ENCODE data around the gene NANOS2. TPM values are rescaled to one million over a fixed set of nuclear protein-coding genes. Genes with fewer than 3 reads are reported as not detected.
A peak's percentile ranks its signal among the peaks of the same experiment; 100 is the strongest.

The NANOS2 gene
- not detected for total RNA-seq

DNA sequence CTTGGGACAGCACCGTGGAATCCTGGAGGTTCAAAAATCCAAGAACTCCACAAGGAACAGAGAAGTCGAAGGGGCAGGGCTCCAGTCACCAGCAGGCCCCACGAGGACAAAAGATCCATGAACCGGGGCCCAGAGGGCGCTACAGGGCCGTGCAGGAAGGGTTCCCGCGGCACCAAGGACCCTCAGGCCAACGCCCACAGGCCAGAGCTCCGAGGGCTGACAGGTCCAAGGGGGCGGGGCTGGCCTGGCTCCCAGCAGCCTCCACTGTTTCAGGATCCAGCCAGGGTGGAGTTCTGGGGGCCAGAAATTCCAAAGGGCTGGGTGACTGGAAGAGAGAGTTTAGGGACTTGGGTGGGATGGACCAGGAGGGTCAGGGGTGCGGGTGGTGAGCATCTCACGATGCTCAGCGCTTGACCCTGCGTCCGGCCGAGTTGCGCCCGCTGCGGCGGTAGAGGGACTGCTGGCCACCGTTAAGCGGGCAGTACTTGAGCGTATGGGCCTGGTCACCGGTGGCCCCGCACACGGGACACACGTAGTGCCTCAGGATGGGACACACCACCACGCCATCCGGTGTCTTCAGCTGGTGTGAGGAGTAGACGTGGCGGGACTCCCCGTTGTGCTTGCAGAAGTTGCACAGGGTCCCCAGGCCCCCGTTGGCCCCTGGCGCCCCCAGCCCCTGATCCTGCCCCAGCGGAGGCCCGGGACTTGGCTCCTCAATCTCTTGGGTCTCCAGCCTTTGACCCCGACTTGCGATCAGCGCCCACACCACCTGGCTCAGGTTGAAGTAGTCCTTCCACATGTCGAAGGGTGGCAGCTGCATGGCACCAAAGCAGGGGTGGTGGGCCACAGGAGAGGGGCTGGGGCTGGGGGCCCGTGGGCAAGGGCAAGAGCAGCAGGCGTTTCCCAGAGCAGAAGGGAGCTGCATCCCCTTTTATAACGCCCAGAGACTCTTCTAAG lies at the start of gene NANOS2:
TSS of gene NANOS2 (minus strand) at position 905 of the 957 bp plus-strand sequence. CDS start at position 820, 85 bp downstream.
- no peaks in the 10 kb centered on the region for H3K27me3 ChIP-seq
- intact Hi-C loops (cut with DNase I) = no loop called here
- no peaks in the 10 kb centered on the region for H3K4me1 ChIP-seq
- TF ChIP-seq, protein P1, sequence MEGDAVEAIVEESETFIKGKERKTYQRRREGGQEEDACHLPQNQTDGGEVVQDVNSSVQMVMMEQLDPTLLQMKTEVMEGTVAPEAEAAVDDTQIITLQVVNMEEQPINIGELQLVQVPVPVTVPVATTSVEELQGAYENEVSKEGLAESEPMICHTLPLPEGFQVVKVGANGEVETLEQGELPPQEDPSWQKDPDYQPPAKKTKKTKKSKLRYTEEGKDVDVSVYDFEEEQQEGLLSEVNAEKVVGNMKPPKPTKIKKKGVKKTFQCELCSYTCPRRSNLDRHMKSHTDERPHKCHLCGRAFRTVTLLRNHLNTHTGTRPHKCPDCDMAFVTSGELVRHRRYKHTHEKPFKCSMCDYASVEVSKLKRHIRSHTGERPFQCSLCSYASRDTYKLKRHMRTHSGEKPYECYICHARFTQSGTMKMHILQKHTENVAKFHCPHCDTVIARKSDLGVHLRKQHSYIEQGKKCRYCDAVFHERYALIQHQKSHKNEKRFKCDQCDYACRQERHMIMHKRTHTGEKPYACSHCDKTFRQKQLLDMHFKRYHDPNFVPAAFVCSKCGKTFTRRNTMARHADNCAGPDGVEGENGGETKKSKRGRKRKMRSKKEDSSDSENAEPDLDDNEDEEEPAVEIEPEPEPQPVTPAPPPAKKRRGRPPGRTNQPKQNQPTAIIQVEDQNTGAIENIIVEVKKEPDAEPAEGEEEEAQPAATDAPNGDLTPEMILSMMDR (IDR thresholded peaks at IDR 0.05) = no peak
- no peak for TF ChIP-seq POLR2A (IDR thresholded peaks at IDR 0.05)
- no peak for DNase-seq
- no peak within 1 kb of the TSS for H3K27ac ChIP-seq
- WGBS, 2 donors = 55 to 58% methylated on average over 27 to 41 of the region's 44 CpGs
- H3K36me3 ChIP-seq = no peaks in the 10 kb centered on the region
- no peak within 1 kb of the TSS for H3K4me3 ChIP-seq (replicated peaks in 1 of 3)
- H3K9me3 ChIP-seq = no peaks in the 10 kb centered on the region

DNA sequence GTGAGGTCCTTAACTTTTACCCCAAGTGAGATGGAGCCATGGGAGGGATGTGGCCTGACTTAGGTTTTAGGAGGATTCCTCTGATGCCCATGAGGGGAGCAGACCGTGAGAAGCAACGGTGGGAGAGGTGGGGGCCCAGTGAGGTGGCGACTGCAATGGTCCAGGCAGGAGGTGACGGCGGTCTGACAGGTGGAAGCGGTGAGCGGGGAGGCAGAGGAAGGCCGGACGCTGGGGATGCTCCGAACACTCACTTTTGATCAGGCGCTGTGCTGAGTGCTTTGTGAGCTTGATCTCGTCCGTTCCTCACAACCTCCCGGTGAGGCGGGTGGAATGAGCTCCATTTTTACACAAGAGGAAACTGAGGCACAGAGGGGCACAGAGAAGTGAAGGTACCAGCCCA lies 47.4 kb upstream of the NANOS2 start:
- no peaks in the 10 kb centered on the region for H3K27me3 ChIP-seq
- no peak for DNase-seq
- no peaks in the 10 kb centered on the region for H3K9me3 ChIP-seq
- H3K36me3 ChIP-seq = no peaks in the 10 kb centered on the region
- intact Hi-C loops (cut with DNase I) = no loop called here
- peaks cover 0 to 3% of the 10 kb centered on the region in 2 donors for H3K4me1 ChIP-seq
- 83 to 86% methylated on average over 15 of the region's 15 CpGs for WGBS, 2 donors
- TF ChIP-seq, protein P1 (IDR thresholded peaks at IDR 0.05) = no peak
- no peak for TF ChIP-seq POLR2A (IDR thresholded peaks at IDR 0.05)
- no peak overlapping the region for H3K27ac ChIP-seq
- H3K4me3 ChIP-seq (replicated peaks in 1 of 3) = no peak overlapping the region

DNA sequence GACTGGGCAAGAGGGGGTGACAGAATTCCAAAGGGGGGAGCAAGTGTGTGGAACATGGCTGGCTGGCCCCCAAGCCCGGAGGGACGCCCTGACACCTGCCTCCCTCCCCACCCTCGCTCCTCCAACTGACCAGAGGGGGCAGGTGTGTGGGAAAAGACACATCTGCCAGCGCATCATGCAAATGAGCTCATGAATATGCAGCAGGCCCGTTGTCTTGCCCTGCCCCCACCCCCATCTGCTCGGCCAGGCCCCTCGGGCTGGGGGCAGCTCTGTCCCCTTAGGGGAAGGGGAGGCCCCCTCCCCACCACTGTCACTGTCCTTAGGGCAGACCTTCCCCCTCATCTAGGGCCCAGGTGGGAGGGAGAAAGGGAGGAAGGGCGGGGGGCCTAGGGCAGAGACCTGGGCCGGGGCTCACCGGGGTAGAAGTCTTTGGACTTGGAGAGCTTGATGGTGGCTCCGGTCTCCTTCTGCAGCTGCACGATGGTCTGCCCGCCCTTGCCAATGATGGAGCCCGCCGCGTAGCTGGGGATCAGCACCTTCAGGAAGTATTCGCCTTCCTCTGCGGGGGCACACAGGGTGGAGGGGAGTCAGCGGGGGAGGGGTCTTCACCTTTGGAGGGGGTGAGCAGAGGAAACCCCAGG lies 46.1 kb upstream of the NANOS2 start:
- 18 to 21% methylated on average over 13 to 19 of the region's 19 CpGs for WGBS, 2 donors
- H3K36me3 ChIP-seq = no peaks in the 10 kb centered on the region
- peaks cover 0 to 3% of the 10 kb centered on the region in 2 donors for H3K4me1 ChIP-seq
- no peak for DNase-seq
- H3K27ac ChIP-seq = peak overlapping the region in 1 of 3 donors; percentile 23
- no peaks in the 10 kb centered on the region for H3K27me3 ChIP-seq
- TF ChIP-seq, protein P1 (IDR thresholded peaks at IDR 0.05) = no peak
- intact Hi-C loops (cut with DNase I) = no loop called here
- H3K9me3 ChIP-seq = no peaks in the 10 kb centered on the region
- no peak overlapping the region for H3K4me3 ChIP-seq (replicated peaks in 1 of 3)

DNA sequence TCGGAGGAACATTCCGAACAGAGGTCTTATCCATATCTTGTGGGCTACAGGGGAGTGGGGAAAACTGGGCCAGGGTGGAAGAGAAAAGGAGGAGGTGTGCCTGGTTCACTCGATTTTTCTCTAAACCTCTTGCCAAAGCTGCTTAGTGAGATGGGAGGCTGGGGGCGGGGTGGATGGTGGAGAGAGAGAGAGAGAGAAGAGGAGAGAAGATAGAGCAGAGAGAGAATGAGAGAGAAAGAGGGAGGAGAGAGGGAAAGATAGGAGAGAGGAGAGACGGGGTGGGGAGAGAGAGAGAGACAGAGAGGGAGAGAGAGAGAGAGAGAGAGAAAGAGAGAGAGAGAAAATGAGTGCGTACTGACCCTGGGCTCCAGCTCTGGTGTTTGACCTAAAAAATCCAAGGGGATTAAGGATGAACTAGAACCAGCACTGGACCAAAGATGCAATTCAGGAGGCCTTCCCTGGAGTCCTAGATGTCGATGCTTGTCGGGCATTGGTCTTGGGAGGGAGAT lies 45.0 kb upstream of the NANOS2 start:
- H3K27ac ChIP-seq = peak overlapping the region in 2 of 3 donors; percentile 36 to 50
- WGBS, 2 donors = 62 to 67% methylated on average over 8 of the region's 8 CpGs
- H3K36me3 ChIP-seq = no peaks in the 10 kb centered on the region
- H3K9me3 ChIP-seq = no peaks in the 10 kb centered on the region
- no peaks in the 10 kb centered on the region for H3K27me3 ChIP-seq
- TF ChIP-seq, protein P1 (IDR thresholded peaks at IDR 0.05) = no peak
- no peak for TF ChIP-seq POLR2A (IDR thresholded peaks at IDR 0.05)
- DNase-seq = no peak
- intact Hi-C loops (cut with DNase I) = no loop called here
- no peak overlapping the region for H3K4me3 ChIP-seq (replicated peaks in 1 of 3)
- H3K4me1 ChIP-seq = peaks cover 0 to 3% of the 10 kb centered on the region in 2 donors

Data from thyroid gland (tissue), 4 donors.